NCI-H1694 (cell line): ENCODE data around the gene SASS6.
A peak's percentile ranks its signal among the peaks of the same experiment; 100 is the strongest.

Source experiments
- DNase-seq: peaks from one replicate; lab custom pipeline; 2025; lab: John Stamatoyannopoulos, UW

Gene SASS6, protein sequence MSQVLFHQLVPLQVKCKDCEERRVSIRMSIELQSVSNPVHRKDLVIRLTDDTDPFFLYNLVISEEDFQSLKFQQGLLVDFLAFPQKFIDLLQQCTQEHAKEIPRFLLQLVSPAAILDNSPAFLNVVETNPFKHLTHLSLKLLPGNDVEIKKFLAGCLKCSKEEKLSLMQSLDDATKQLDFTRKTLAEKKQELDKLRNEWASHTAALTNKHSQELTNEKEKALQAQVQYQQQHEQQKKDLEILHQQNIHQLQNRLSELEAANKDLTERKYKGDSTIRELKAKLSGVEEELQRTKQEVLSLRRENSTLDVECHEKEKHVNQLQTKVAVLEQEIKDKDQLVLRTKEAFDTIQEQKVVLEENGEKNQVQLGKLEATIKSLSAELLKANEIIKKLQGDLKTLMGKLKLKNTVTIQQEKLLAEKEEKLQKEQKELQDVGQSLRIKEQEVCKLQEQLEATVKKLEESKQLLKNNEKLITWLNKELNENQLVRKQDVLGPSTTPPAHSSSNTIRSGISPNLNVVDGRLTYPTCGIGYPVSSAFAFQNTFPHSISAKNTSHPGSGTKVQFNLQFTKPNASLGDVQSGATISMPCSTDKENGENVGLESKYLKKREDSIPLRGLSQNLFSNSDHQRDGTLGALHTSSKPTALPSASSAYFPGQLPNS

DNA sequence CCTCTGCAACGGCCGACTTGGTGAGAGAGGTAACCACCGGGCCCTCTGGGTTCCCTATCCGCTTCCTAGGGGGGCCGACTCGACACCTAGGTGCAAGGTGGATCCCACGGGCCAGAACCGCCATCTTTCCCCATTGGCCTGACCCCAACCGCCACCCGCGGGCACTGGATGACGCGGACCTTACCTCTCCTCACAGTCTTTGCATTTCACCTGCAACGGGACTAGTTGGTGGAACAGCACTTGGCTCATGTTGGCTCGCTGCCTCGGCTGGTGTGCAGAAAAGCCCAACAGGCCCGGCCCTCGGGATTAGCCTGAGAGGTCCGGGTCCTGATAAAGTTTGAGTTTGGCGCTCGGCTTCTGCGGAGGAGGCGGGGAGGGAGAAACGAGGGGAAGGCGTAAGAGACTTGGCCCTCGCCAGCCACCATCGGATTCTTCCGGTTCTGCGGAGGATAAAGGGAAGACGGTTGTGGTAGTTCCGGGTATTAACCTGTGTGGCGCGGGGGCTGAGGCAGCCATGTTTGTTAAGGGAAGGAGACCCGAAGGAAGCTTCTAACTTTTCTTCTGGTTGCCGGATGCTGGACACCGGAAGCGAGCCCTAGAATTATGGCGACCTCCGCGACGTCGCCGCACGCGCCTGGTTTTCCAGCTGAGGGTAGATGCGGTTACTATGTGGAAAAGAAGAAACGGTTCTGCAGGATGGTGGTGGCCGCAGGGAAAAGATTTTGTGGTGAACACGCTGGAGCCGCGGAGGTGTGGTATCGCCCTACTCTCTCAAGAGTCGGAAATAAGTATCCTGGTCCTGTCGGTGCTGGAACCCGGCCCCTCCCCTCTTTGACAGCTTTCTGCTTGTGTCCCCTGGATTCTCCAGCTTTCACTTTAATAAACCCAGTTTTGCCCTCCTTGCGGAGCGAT, at the start of gene SASS6, which contains the start of gene TRMT13:
Gene SASS6, minus strand, starts transcription at position 365 of the 912 bp plus-strand sequence. Its CDS starts 116 bp downstream, at position 249.
Gene TRMT13, plus strand, starts transcription at position 598 of the 912 bp plus-strand sequence. Its CDS starts 6 bp downstream, at position 604.
- DNase-seq: peak; percentile 97

DNA sequence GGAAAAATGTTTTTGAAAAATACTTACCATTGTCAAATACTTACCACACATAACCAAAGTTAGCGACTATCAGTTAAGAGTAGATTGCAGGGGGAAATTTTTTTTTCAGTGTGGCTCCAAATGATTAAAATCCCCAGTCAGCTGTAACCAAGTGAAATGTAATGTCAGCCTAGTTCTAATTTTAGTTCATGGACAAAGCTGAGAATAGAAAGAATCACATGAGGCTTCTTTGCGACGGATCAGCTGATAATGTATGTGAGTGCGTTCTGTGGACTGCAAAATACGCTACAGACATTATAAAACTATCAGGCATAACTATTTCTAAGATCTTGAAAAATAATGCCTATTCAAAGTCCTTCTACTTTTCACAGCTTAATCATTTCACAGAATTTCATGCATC, 45.4 kb upstream of the SASS6 start, which contains the start of gene LRRC39:
Gene LRRC39, minus strand, starts transcription at position 166 of the 400 bp plus-strand sequence. CDS start 9,740 bp downstream, outside the sequence.
- DNase-seq: no peak

DNA sequence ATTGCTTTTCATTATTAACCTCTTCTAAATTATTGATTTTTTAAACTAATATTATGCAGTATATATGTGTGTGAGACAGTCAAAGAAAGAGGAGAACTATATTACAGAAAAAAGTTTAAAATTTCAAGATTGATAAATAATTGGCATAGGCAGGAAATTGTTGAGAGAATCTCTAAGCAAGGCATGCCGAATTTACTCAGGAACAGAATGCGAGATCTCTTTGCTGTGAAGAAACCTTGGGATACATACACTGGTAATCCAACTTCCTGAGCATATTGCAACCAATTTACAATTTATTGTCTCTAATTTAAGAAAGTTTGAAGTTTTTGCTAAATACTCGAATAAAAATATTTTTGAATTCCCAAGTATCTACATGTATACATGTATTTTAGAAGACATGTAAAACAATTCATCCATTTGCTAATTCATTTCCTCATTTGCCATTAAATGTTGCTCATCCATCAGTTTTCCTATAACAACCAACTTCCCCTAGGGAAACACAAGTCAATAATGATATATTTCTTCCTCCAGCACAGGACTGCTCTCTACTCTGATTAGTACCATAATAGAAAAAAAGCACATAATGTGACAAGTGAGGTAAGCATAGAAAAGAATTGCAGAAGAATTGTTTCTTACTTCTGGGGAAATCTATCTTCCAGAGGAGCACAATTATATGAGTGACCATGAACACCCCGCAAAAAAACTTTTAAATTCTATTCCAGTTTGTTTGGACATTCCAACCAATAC, 44.7 kb upstream of the SASS6 start:
- no peak for DNase-seq

DNA sequence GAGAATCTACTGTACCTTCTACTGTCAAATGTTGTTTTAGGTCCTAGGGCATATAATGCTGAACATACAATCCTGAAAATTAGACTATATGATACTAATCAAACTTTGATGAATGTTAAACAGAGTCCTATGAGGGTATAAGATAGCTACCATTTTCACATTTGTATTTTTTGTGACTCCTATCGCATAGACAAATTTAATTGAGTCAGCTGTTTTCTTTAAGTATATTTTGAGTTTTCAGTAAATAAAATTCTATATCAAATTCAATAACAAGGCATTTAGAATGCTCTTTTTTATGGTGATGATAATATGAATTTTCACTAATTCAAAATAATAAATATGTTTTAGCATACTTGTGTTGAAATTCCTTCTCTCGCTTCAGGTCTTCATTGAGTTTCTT, 35.3 kb upstream of the SASS6 start:
- DNase-seq: no peak

DNA sequence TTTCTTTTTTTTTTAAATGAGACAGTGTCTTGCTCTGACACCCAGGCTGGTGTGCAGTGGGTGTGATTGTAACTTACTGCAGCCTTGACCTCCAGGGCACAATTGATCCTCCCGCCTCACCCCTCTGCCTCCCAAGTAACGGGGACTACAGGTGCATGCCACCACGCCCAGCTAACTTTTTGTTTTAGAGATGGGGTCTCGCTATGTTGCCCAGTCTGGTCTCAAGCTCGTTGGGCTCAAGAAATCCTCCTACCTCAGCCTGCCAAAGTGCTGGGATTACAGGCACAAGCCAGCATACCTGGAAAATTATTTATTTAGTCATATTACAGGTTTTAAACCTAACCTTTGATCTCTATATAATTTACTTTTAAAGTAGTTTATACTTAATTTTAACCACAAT, 32.0 kb upstream of the SASS6 start:
- DNase-seq: no peak

DNA sequence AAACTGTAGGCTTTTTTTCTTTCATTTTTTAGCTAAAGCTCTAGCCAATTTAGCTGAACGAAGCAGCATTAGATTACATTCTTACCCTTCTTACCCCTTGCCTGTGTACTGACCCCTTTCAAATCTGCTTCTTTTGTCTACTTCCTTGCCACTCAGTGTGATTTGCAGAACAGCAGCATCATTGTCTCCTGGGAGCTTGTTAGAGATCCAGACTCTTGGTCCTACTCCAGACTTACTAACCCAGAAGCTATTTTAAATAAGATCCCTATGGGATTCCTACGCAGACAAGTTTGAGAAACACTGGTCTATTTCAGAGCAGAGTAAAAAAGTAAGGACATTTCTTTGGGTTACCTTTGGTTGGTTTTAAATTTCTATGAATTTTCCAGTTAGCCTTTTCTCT, 31.5 kb upstream of the SASS6 start:
- no peak for DNase-seq

DNA sequence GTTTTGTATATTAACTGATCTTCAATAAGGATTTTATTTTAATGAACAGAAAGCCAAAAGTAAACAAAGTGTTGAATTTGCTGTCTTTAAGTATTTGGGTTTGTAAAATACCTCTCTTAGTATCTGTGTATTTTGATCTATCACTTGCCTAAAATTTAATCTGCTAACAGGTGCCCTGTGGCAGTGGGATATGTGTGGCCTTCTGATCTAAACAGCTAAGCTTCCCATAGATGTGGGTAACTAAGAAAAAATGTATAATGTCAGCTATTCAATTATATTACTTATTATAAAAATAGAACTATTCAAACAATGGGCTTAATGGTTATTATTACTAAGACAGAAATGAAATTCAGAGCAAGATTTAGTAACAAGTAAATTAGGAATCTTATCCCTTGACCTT, 30.2 kb upstream of the SASS6 start:
- no peak for DNase-seq

DNA sequence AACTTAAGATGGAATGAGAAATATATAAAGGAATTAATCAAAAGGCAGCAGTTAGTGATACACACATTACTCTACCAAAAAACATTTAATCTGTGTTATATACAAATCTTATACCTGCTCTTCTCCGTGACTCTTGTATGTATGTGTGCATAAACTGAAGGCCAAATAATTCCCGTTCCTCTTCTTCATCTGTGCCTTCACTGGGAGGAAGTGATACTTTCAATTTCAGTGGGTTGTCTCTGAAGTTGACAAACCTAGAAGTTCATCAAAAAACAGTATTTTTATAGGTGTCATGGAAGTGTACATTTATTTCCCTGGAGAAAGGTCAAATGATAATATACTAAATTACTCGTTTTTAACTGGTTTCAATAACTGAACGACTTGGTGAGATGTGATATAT, 19.5 kb upstream of the SASS6 start:
- DNase-seq: no peak

DNA sequence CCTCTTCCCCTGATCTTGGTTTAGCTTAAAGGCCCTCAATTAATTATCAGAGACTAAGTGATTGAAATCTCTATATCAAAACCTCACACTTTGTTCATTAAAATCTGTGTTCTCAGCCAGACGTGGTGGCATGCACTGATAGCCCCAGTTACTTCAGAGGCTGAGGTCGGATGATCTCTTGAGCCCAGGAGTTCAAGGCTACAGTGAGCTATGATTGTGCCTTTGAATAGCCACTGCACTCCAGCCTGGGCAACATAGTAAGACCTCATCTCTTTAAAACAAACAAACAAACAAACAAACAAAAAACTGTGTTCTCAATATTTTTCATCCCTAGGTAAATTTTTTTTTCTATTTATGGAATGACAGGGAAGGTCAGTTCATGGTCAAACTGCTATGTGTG, 18.9 kb upstream of the SASS6 start:
- DNase-seq: no peak

DNA sequence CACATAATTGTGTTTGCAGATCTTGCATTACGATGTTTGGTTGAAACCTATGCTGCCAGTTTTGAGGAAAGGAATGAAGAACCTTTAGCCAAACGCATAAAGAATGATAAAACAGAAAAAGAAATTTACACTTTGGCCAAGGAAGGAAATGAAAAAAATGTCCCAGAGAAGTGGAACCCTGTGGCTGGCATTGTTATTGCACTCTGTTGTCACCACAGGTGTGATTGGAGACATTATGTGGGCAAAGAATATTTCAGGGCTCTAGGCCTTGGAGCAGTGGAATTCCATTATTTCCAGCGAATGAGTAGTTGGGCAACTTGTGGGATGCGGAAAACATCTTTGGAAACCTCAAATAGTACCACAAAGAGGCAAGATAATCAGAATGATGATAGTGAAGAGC, 15.1 kb upstream of the SASS6 start:
- no peak for DNase-seq

DNA sequence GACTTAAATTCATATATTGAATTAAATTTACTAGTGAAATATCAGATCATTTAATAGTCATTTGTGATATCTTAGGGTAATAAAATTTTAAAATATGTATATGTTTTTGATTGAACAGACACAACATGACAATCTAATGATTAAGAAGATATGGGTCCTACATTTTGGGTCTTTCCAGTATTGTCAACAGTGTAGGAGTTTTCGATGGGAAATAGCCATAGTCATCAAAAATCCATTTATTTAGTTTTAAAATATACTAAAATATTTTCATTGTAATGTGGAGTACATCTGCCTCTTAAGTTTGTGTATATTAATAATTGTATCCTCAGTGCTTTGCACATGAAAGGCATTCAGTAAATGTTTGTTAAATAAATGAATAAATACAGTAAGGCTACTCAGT, 14.2 kb upstream of the SASS6 start:
- no peak for DNase-seq

DNA sequence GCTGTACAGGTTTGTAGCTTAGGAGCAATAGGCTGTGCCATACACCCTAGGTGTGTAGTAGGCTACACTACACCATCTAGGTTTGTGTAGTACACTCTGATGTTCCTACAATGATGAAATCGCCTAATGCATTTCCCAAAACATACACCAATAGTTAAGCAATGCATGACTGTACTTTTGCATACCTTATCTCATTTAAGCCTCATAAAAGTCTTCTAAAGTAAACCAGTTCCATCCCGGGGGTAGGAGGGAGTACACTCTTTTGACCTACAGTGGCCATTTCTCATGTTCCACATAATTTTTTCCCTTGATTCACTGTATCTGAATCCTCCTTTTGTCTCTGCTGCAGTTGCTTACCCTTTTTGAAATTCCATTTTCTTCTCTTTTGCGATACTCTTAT, 12.4 kb upstream of the SASS6 start:
- no peak for DNase-seq

DNA sequence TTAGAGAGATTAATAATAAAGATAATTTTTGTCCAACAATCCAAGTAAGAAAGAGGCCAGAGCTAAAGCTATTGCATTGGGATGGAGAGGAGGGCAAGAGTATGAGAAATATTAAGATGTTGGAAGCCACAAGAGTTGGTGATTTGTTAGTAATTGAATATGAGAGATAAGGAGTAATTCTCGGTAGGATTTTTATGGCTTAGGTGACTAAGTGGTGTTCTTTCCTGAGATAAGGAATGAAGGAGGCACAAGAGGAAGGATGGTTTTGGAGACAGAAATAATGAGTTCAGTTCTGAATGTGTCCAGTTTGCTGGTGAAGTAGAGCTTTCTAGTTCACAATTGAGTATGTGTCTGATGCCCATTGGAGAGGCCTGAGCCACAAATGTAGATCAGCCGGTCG, 9.6 kb upstream of the SASS6 start:
- no peak for DNase-seq

DNA sequence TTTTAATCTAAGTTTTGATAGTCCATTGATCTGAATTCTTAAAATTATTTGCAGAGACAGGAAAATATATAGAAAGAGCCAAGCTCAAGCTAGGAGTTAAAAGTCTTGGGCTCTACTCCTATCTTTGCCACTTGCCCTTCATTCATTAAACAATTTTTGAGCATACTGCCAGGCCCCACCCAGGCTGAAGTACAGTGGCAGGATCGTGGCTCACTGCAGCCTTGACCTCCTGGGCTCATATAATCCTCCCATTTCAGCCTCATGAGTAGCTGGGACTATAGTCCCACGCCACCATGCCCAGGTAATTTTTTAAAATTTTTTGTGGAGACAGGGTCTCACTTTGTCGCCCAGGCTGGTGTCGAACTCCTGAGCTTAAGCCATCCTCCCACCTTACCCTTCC, 8.5 kb upstream of the SASS6 start:
- DNase-seq: no peak

DNA sequence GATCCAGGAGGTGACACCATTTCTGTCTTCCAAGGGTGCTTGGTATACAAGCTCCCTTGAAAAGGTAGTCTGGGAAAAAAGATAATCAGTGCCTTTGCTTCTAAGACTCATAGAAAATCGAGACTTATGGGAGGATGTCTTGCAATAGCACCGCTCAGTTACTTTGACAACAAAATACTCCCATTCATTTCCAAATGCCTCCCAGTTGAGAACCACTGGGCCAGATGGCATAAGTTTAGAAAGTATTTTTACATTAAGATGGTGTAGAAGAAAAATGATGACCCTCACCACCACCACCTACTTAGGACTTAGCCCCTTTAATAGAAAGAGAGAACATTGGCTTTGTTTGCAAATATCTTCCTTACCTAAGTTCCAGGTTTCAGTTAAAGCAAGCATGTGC, 4.9 kb upstream of the SASS6 start:
- DNase-seq: no peak

DNA sequence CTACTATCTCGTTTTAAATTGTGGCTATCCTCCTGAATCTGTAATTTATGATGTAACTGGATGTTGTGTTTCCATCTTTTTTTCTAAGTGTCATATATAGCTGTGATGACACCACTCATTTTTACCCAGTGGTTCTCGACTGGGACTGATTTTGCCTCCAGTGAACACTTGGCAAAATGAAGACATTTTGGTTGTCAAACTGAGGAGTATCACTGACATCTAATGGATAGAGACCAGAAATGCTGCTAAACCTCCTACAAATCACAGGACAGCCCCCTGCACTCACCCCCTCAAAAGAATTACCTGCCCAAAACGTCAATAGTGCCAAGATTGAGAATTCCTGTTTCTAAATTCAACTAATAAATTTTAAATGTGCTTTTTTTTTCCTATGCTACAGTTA, 2.1 kb upstream of the SASS6 start:
- DNase-seq: no peak

DNA sequence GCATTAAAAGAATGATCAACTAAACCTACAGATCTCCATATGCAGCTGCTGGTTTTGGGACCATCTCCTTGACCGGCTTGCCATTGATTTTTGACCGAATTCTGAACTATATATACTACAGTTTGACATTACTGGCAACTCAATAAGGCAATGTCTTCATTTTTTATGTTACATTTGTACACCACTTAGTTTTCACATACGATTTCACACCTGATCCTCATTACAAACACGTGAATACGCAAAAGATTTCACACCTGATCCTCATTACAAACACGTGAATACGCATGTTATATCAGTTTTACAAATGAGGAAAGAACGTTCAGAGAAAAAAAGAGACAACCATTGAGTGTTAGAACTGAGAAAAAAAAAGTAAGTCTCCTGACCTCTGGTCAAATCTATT, 1.1 kb downstream of the SASS6 start:
- DNase-seq: no peak

DNA sequence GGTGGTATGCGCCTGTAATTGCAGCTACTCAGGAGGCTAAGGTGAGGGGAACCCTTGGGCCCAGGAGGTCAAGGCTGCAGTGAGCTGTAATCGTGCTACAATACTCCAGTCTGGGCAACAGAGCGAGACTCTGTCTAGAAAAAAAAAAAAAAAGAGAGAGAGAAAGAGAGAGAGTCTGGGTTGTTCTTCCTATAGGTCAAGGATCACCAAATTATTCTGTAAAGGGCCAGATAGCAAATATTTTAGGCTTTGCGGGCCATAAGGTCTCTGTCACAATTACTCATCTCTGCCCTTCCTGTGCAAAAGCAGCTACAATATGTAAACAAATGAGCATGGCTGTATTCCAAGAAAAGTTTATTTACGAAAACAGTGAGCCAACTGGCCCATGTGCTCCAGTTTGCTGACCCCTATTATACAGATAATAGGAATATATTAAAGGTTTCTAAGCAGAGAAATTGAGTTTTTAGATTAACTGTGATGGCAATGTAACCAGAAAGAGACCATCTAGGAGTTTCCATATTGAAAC, 2.1 kb downstream of the SASS6 start:
- no peak for DNase-seq

DNA sequence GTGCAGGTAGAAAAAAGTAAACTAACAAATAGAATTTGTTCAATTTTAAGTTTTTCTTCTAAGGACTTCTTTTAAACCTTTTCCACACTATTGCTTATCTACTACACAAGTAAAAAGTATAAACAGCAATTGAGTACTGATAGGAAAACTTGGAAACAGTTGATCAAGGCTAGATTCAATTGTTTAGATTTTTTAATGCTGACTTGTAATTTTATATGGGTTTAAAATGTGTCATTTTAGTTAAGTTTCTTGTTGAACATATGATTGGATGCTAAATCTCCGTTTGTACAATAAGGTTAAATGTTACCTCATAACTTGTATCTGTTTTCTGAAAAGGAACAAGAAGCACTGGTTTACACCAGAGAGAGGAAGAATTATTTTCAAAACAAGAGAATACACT, 5.5 kb downstream of the SASS6 start:
- no peak for DNase-seq

DNA sequence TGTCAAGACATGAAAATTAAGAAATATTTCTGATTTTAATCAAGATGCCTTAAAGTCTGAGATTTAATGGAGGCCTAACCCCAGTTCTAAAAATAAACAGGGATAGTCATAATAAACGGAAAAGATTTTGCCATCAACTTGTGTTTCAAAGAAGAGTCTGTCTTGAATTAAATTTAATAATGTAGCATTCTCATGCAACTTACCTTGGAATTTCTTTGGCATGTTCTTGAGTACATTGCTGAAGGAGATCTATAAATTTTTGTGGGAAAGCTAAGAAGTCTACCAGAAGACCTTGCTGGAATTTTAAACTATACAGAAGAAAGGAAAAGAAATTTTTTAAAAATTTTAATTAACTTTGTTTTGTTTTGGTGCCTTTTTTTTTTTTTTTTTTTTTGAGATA, 10.6 kb downstream of the SASS6 start:
- no peak for DNase-seq

DNA sequence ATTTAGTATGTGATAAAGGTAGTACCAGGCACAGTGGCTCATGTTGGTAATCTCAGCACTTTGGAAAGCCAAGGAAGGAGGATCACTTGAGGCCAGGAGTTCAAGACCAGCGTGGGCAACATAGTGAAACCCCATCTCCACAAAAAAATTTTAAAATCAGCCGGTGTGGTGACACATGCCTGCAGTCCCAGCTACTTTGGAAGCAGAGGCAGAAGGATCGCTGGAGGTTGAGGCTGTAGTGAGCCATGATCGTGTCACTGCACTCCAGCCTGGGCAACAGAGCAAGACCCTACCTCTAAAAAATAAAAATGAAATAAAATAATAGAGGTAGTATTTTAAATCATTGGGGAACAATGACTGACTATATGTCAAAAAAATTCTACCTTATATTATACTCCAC, 17.2 kb downstream of the SASS6 start:
- DNase-seq: no peak
